GM15510 (cell line): Measurements from ENCODE around the gene PRDM2.

ENCODE experiments used
- POLR2A ChIP-seq: IDR thresholded peaks from 3 replicates; pipeline ENCODE4 v1.6.1; 2011; ENCODE audit warnings: borderline replicate concordance; ENCODE audit not compliant: insufficient read length; ENCODE audit errors: extremely low read depth

PRDM2 gene, protein sequence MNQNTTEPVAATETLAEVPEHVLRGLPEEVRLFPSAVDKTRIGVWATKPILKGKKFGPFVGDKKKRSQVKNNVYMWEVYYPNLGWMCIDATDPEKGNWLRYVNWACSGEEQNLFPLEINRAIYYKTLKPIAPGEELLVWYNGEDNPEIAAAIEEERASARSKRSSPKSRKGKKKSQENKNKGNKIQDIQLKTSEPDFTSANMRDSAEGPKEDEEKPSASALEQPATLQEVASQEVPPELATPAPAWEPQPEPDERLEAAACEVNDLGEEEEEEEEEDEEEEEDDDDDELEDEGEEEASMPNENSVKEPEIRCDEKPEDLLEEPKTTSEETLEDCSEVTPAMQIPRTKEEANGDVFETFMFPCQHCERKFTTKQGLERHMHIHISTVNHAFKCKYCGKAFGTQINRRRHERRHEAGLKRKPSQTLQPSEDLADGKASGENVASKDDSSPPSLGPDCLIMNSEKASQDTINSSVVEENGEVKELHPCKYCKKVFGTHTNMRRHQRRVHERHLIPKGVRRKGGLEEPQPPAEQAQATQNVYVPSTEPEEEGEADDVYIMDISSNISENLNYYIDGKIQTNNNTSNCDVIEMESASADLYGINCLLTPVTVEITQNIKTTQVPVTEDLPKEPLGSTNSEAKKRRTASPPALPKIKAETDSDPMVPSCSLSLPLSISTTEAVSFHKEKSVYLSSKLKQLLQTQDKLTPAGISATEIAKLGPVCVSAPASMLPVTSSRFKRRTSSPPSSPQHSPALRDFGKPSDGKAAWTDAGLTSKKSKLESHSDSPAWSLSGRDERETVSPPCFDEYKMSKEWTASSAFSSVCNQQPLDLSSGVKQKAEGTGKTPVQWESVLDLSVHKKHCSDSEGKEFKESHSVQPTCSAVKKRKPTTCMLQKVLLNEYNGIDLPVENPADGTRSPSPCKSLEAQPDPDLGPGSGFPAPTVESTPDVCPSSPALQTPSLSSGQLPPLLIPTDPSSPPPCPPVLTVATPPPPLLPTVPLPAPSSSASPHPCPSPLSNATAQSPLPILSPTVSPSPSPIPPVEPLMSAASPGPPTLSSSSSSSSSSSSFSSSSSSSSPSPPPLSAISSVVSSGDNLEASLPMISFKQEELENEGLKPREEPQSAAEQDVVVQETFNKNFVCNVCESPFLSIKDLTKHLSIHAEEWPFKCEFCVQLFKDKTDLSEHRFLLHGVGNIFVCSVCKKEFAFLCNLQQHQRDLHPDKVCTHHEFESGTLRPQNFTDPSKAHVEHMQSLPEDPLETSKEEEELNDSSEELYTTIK (N-terminal part only)

DNA sequence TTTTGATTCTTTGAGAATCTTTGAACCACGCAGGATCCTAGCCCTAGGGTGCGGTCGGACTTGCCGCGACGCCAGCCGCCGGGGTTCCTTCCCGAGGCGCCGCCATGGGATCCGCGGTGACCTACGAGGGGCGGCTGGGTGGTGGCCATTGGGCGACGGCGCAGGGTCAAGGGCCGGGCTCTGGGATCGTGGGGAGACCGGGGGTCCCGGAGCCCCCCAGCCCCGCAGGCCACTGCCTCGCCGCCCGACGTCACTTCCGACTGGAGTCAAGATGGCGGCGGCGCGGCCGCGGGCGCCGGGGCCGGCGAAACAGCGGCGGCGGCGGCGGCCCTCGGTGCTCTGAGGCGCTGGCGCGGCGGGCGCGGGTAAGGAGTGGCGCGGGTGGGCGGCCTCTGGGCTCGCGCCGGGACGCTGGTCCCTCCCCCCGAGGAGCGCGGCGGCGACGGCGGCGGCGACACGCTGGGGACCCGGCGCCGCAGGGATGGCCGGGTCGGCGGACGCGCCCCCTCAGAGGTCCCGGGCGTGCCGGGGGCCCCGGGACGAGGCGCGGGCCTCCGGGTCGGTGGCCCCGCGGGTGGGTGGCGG is at the start of gene PRDM2:
Gene PRDM2 (plus strand): TSS at position 253 of the 585 bp plus-strand sequence. CDS start 15,418 bp downstream, outside the sequence.
- TF ChIP-seq POLR2A = peak; percentile 81

- no peak for TF ChIP-seq POLR2A
Observed at GRCh38 chr1:13651279-13651678, 48.7 kb upstream of the PRDM2 start.

GRCh38 chr1:13652238-13652637 is 47.8 kb upstream of the PRDM2 start:
- no peak for TF ChIP-seq POLR2A

DNA sequence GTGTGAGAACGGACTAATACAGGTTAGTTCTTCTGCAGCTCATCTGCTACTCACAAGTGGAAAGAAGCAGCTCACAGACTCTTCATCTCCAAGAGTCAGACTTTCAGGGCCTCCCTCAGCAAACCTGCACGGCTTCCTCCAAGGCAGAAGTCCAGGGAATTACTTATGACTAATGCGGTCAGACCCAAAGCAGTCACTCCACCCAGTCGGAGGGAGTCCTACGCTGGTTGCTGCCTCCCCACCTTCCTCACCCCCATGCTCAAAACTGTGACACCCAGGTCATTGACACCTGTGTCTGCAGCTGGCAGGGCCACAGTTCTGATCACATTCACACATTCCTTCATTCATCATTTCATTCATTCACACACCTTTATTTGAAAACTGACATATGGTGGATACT is 38.4 kb upstream of the PRDM2 start:
- TF ChIP-seq POLR2A = no peak

DNA sequence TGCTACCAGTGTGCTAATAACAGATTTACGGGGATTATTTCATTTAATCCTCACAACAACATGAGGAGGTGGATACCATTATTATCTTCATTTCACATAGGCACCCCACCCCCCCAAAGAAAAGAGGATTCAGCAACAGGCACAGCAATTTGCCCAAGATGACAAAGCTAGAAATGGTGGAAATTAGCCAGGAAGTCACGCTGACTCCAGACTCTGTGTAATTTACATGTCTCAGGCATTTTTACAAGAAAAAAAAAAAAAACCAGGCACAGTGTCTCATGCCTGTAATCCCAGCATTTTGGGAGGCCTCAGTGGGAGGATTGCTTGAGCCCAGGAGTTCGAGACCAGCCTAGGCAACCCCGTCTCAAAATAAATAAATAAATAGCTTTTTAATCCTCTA is 37.5 kb upstream of the PRDM2 start:
- TF ChIP-seq POLR2A = no peak

DNA sequence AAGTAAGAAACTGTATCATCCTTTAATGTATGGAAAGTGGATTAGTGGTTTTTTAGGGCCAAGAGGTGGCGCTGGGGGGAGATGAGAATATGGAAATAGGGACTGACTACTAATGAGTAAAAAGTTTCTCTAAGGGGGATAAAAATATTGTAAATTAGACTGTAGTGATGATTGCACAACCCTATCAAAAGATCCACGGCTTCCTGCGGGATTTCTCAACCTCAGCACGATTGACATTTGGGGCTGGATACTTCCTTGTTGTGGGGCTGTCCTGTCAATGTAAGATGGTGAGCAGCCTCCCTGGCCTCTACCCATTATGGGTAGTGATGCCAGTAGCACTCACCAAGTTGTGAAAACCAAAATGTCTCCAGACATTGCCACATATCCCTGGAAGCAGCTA is 36.0 kb upstream of the PRDM2 start:
- no peak for TF ChIP-seq POLR2A

DNA sequence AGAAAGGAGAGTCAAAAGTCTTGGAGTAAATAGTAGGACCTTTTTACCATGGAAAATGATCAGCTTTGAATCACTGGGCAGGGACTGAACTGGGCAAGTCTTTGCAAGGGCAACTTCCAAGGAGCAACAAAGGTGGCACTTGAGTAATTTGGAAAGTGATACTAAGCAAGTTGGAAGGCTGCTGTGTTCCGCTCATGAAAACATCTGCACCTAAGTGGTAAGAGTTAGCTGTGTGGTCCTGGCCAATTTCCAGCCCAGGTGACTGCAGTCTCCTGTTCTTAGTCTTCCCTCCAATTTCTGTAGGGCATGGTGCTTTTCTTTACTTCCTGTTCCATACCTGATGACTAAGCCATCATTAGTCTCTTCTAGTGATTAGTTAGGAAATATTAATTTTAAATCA is 35.5 kb upstream of the PRDM2 start:
- no peak for TF ChIP-seq POLR2A

GRCh38 chr1:13666317-13666716 is 33.7 kb upstream of the PRDM2 start:
- no peak for TF ChIP-seq POLR2A

GRCh38 chr1:13667691-13668090 is 32.3 kb upstream of the PRDM2 start:
- no peak for TF ChIP-seq POLR2A

GRCh38 chr1:13674377-13674776 is 25.6 kb upstream of the PRDM2 start:
- no peak for TF ChIP-seq POLR2A

- no peak for TF ChIP-seq POLR2A
Observed at GRCh38 chr1:13675151-13675651, 24.8 kb upstream of the PRDM2 start.

GRCh38 chr1:13677896-13678295 is 22.1 kb upstream of the PRDM2 start:
- no peak for TF ChIP-seq POLR2A

DNA sequence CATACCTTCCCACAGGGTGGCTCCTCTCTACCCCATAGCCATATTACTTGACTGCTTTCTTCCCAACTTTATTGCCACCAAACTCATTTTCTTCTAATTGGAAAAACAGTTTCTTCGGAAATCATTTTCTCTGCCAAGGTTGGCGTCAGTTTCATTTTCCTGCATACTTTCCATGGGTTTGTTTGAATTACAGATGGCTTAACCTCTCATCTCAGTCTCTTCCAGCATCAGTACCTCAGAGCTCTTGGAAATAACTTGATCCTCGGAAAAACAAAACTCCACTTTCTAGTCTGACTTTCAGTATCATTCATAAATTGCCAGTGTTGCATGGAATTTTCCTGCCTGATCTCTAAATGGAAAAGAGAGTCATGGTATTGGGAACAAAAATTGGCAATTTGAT is 20.3 kb upstream of the PRDM2 start:
- no peak for TF ChIP-seq POLR2A

DNA sequence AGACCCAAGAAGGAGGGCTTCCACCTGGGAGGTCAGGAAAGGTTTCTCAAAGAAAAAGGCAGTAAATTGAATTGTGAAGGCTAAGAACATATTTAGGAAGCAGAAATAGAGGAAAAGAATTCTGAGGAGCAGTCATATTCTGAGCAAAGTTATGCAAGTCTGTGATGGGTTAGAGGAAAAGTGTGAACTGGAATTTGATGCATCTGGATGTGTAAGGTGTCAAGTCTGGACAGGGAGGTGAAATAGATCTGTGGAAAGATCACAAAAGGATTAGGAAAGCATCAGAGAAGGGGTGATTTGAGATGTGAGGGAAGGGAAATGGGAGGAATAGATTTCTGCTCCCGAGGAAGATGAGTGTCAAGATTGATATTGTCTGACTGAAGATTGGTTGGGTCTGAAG is 18.1 kb upstream of the PRDM2 start:
- TF ChIP-seq POLR2A = no peak

GRCh38 chr1:13682444-13682843 is 17.5 kb upstream of the PRDM2 start:
- TF ChIP-seq POLR2A = no peak

DNA sequence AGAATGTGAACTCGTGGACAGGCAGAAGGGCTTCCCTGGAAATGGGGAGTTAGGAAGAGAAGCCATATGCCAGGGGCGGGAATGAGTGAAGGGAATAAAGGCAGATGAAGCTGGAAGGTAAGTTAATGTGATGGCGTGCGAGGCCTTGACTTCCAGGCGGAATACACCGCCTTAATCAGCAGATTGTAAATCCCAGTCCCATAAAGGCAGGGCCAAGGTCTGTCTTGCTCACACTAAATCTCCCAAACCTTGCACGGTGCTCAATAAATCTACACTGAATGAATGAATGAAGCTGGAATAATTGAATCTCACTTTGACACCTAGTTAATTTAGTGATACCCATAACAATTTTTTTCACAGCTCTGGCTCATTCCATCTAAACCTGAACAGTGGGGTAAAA is 16.8 kb upstream of the PRDM2 start:
- TF ChIP-seq POLR2A = no peak
